ENCODE results near the gene MSANTD2. TPM values are rescaled to one million over a fixed set of nuclear protein-coding genes. Genes with fewer than 3 reads are reported as not detected.

MSANTD2 gene
- total and polyA plus RNA-seq, 2 donors (not counting 1 experiment from before 2014, with no cell fraction given): 11.1 to 26.8 TPM

- intact Hi-C loops (cut with micrococcal nuclease): no loop called here
- 17% methylated on average over 48 of the region's 52 CpGs for WGBS (ENCODE audit: insufficient coverage)
- Mint-ChIP-seq H3K4me3 (peak overlapping the region; percentile 94), H3K4me1 (peaks cover 46% of the 10 kb centered on the region), H3K27me3 (peaks cover 11% of the 10 kb centered on the region), H3K27ac (peak overlapping the region; percentile 84), H3K9me3 (ENCODE audit: insufficient read depth) (no peaks in the 10 kb centered on the region)
- Histone ChIP-seq H3K27ac (ENCODE audit: low read length in 2 of 2) (peak overlapping the region; percentile 71 to 87), H3K9me3 (ENCODE audit: control extremely low read depth in 1 of 3, control insufficient read depth in 2 of 3, insufficient read depth in 1 of 3, low read length in 2 of 3) (peaks cover 0 to 3% (median 0%) of the 10 kb centered on the region in 3 donors), H3K27me3 (replicated peaks in 1 of 4; ENCODE audit: control extremely low read depth in 1 of 4, control insufficient read depth in 3 of 4, insufficient read depth in 4 of 4, low read length in 3 of 4) (peaks cover 0 to 22% (median 10%) of the 10 kb centered on the region in 4 experiments), H3K79me2 (ENCODE audit: control insufficient read depth, insufficient read depth, low read length) (peaks cover 32% of the 10 kb centered on the region), H3K36me3 (replicated peaks in 1 of 2; ENCODE audit: control extremely low read depth in 1 of 2, control insufficient read depth in 1 of 2, extremely low read depth in 1 of 2, insufficient read depth in 2 of 2, low read length in 1 of 2) (no peaks in the 10 kb centered on the region), H4K20me1 (ENCODE audit: control insufficient read depth, insufficient read depth, low read length, poor library complexity, severe bottlenecking) (peaks cover 6% of the 10 kb centered on the region), H2AFZ (ENCODE audit: insufficient read depth, low read depth, low read length, poor library complexity, severe bottlenecking) (peak overlapping the region; percentile 71), H3K4me1 (ENCODE audit: control insufficient read depth in 2 of 2, insufficient read depth in 2 of 2, low read length in 2 of 2) (peaks cover 43 to 61% of the 10 kb centered on the region in 2 donors), H3K9ac (ENCODE audit: low read length) (peak overlapping the region; percentile 76), H3K4me3 (ENCODE audit: control extremely low read depth in 1 of 5, extremely low read depth in 1 of 5, insufficient read depth in 1 of 5, low read depth in 2 of 5, low read length in 4 of 5) (peak overlapping the region in 4 of 5 experiments; percentile 24 to 81 (median 55)), H3K4me2 (replicated peaks; ENCODE audit: low read depth, low read length, poor library complexity, severe bottlenecking) (peak overlapping the region; percentile 99)
- ATAC-seq (ENCODE audit: low read depth) (no peak), DNase-seq (peak; percentile 38)
- CTCF ChIA-PET: interaction anchor here (1.6 to 11.1 kb wide), 4 partner anchors 9 to 90 kb away, joined by 6 to 153 read pairs (median 17); partner anchors contain the start of genes MSANTD2 and VSIG2
- TF ChIP-seq EZH2 (IDR thresholded peaks at IDR 0.05; ENCODE audit: borderline replicate concordance, insufficient read depth, low read depth, low read length, poor library complexity, severe bottlenecking) (no peak), CTCF (IDR thresholded peaks at IDR 0.05) (no peak)
- POLR2A ChIA-PET: no interaction called here
Measured at GRCh38 chr11:124759266-124760204, 40.7 kb downstream of the MSANTD2 start.

Data from B cell (primary cell).